ENCODE results near the gene FEN1. TPM values are rescaled to one million over a fixed set of nuclear protein-coding genes. Genes with fewer than 3 reads are reported as not detected.

Gene FEN1
- total and polyA plus RNA-seq, 2 of the 13 experiments (the other 11 are each of a cell fraction or from before 2014, with no cell fraction given), result 12.4 to 102 TPM

DNA sequence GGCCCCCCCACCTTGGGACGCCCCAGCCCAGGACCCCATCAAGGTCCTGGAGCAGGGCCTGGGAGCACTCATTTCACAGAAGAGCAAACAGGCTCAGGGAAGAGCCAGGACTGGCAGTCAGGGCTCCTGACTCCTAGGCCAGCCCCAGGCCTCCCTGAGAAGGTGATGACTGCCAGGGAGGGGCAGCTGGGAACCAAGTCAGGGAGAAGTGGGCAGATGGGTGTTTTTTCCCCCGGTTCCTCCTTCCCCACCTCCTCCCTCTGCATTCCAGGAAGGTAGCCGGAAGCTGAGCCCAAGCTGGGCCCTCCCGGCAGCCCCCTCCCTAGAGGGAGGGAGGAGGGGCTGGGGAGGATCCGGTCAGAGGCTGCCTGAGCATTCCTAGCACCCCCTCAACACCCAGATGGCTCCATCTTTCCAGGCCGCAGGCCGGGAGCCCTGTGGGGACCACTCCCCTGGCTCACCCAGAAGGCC lies 20.7 kb upstream of the FEN1 start (continued):
- TF ChIP-seq, protein P1, sequence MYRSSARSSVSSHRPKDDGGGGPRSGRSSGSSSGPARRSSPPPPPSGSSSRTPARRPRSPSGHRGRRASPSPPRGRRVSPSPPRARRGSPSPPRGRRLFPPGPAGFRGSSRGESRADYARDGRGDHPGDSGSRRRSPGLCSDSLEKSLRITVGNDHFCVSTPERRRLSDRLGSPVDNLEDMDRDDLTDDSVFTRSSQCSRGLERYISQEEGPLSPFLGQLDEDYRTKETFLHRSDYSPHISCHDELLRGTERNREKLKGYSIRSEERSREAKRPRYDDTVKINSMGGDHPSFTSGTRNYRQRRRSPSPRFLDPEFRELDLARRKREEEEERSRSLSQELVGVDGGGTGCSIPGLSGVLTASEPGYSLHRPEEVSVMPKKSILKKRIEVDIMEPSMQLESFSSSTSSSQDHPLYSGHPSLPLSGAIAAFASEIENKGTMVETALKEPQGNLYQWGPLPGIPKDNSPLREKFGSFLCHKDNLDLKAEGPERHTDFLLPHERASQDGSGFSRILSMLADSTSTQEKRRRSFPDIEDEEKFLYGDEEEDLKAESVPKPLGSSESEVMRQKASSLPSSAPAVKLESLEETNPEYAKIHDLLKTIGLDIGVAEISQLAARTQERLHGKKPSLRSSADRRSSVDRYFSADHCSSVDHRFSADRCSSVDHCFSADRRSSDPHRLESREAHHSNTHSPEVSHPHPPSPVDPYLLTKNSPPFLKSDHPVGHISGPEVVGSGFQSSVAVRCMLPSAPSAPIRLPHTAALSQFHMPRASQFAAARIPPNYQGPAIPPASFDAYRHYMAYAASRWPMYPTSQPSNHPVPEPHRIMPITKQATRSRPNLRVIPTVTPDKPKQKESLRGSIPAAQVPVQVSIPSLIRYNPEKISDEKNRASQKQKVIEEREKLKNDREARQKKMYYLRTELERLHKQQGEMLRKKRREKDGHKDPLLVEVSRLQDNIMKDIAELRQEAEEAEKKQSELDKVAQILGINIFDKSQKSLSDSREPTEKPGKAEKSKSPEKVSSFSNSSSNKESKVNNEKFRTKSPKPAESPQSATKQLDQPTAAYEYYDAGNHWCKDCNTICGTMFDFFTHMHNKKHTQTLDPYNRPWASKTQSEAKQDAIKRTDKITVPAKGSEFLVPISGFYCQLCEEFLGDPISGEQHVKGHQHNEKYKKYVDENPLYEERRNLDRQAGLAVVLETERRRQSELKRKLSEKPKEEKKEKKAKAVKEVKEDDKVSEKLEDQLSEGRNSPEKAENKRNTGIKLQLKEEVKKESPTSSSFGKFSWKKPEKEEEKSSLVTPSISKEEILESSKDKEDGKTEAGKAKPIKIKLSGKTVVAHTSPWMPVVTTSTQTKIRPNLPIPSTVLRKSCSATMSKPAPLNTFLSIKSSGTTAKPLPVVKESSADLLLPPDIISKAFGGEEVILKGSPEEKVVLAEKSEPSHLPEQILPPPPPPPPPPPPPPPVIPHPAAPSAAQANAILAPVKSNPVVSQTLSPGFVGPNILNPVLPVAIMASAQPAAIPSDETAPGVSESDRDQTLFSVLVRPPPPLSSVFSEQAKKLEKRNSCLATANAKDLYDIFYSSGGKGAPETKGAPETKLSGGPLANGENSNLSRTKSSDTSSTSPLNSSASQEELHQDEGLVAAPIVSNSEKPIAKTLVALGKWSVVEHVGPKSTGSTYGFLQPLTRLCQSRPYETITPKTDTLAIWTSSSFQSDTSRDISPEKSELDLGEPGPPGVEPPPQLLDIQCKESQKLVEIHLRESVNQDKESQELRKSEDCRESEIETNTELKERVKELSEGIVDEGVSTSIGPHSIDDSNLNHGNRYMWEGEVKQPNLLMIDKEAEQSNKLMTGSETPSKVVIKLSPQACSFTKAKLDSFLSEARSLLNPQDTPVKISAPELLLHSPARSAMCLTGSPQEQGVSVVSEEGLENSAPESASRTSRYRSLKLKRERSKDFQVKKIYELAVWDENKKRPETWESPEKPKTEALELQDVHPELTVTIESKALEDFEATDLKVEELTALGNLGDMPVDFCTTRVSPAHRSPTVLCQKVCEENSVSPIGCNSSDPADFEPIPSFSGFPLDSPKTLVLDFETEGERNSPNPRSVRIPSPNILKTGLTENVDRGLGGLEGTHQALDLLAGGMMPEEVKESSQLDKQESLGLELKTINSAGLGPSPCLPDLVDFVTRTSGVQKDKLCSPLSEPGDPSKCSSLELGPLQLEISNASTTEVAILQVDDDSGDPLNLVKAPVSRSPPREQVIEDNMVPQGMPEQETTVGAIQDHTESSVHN (CRISPR knock-in tag; IDR thresholded peaks at IDR 0.05), result no peak
- no peak for TF ChIP-seq ARNTL (CRISPR knock-in tag; IDR thresholded peaks at IDR 0.05)
- peak; percentile 19 for TF ChIP-seq TEAD3 (CRISPR knock-in tag; optimal IDR thresholded peaks at IDR 0.05; ENCODE audit: borderline replicate concordance)
- no peak for TF ChIP-seq MLLT10 (CRISPR knock-in tag; IDR thresholded peaks at IDR 0.05)
- peak; percentile 71 for TF ChIP-seq ZNF263 (CRISPR knock-in tag; IDR thresholded peaks at IDR 0.05)
- TF ChIP-seq BCL6 (CRISPR knock-in tag; IDR thresholded peaks at IDR 0.05), result 0 out of 2 replicates have a peak, but pooled peaks have one; percentile 25
- no peak for TF ChIP-seq KDM2A (CRISPR knock-in tag; IDR thresholded peaks at IDR 0.05; ENCODE audit: borderline replicate concordance, low read depth)
- TF ChIP-seq ZNF710 (CRISPR knock-in tag; IDR thresholded peaks at IDR 0.05; ENCODE audit: borderline replicate concordance), result no peak
- TF ChIP-seq FOXO4 (CRISPR knock-in tag; conservative IDR thresholded peaks at IDR 0.05), result no peak
- TF ChIP-seq, protein P2, sequence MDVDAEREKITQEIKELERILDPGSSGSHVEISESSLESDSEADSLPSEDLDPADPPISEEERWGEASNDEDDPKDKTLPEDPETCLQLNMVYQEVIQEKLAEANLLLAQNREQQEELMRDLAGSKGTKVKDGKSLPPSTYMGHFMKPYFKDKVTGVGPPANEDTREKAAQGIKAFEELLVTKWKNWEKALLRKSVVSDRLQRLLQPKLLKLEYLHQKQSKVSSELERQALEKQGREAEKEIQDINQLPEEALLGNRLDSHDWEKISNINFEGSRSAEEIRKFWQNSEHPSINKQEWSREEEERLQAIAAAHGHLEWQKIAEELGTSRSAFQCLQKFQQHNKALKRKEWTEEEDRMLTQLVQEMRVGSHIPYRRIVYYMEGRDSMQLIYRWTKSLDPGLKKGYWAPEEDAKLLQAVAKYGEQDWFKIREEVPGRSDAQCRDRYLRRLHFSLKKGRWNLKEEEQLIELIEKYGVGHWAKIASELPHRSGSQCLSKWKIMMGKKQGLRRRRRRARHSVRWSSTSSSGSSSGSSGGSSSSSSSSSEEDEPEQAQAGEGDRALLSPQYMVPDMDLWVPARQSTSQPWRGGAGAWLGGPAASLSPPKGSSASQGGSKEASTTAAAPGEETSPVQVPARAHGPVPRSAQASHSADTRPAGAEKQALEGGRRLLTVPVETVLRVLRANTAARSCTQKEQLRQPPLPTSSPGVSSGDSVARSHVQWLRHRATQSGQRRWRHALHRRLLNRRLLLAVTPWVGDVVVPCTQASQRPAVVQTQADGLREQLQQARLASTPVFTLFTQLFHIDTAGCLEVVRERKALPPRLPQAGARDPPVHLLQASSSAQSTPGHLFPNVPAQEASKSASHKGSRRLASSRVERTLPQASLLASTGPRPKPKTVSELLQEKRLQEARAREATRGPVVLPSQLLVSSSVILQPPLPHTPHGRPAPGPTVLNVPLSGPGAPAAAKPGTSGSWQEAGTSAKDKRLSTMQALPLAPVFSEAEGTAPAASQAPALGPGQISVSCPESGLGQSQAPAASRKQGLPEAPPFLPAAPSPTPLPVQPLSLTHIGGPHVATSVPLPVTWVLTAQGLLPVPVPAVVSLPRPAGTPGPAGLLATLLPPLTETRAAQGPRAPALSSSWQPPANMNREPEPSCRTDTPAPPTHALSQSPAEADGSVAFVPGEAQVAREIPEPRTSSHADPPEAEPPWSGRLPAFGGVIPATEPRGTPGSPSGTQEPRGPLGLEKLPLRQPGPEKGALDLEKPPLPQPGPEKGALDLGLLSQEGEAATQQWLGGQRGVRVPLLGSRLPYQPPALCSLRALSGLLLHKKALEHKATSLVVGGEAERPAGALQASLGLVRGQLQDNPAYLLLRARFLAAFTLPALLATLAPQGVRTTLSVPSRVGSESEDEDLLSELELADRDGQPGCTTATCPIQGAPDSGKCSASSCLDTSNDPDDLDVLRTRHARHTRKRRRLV (CRISPR knock-in tag; IDR thresholded peaks at IDR 0.05), result no peak
